ENCODE data around the gene PALM.
A peak's percentile ranks its signal among the peaks of the same experiment; 100 is the strongest.
"Not testable (repeated sequence)": the region's sequence is repeated elsewhere in the genome, so short reads cannot be mapped to it uniquely, and the experiment has no call there.

Gene PALM

DNA sequence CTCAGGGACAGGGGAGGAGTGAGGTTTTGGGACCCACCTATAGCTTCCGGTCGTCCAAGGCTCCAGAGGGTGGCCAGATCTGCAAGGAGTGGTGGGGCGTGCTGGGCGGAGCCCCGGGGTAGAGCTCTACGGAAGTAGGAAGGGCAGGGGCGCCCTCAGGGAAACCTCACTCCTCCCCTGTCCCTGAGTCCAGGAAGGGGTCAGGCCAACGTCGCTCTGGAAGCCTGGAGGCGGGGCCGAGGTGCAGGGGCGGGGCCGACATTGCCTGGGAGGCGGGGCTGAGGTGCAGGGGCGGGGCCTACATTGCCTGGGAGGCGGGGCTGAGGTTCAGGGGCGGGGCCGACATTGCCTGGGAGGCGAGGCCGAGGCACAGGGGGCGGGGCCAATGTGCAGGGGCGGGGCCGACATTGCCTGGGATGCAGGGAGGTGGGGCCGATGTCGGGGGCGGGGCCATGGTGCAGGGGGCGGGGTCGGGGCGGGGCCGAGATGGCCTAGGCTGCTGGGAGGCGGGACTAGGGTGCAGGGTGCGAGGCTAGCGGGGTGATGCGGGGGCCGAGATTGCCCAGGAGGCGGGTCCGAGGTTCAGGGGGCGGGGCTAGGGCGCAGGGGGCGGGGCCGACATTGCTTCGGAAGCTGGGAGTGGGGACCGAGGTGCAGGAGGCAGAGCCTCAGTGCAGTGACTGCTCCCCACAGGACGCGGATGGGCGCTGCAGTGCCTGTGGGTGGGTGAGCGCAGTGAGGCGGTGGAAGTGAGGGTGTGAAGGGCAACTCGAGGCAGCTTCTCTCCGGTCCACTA is 4.9 kb upstream of the PALM start:
- DNase-seq (ENCODE audit: low spot score) = peak; percentile 62

DNA sequence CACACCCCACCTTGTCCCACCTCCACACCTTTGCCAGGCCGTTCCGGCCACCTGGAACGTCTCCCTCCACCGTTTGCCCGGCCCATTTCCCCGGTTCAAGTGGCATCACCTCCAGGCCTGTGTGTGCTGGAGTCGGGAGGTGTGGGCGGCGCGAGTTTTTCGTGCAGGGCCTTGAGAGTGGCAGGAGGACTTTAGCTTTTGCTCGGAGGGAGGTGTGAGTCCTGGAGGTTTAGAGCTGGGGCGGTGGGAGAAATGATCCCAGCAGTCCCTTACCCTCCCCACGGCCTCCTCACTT is 4.3 kb upstream of the PALM start:
- no peak for DNase-seq (ENCODE audit: low spot score)

DNA sequence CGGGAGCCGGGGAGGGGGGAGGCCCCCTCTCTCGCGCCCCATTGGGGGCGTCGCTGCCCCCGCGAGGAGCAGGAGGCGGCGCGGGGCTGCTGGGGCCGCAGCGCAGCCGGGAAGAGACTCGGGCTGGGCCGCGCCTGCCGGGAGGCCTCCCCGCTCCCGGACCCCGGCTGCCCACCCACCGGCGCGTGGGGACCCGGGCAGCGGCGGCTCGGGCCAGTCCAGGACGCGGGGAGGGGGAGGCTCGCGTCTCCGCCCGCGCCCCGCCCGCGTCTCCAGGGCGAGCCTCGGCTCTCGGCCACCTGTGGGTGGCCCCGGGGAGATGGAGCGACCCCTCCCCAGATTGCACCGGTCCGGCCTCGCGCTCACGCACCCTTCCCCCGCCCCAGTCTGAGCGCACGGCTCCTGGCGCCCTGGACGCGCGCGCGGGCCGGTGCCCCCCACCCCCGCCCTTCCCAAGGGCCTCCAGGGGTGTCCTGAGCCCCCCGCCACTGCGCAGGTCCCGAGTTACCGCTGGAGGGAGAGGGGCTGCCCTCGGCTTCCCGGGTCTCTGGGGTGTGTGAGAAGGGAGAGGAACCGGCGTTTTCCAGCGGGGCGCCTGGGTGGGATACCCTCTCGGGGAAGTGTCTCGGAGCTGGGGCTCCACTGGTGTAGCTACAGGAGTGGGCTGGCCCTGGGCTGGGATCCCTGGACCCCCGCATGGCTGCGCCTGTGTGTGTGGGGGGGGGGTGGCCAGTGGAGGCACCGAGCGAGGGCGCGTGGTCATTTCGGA is 645 bp downstream of the PALM start:
- no peak for DNase-seq (ENCODE audit: low spot score)

DNA sequence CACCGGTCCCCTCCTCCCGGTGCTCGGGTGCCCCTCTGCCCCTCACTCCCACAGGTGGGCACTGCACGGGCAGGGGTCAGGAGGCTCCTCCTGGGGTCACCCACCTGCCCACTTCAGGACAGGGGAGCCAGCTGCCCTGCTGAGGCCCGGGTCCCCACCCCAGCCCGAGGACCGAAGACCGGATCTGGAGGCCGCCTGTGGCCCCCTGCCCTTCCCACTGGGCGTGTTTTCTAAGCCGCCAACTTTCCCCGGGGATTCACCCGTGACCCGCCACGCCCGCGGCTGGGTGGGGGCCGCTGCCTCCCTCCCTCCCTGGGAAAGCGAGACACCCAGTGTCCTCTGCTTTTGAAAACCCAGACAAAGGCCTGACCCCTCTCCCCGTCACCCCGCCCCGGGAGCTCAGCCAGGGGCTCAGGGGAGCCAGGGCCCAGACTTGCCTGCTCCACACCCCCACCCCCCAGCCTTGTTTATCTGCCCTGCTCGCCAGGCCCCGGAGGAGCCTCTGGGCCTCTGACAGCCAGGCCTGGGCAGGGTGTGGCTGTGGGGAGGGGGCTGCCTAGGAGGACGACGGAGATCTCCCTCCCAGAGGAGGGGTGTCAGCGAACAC is 1.3 kb downstream of the PALM start:
- DNase-seq (ENCODE audit: low spot score) = no peak

DNA sequence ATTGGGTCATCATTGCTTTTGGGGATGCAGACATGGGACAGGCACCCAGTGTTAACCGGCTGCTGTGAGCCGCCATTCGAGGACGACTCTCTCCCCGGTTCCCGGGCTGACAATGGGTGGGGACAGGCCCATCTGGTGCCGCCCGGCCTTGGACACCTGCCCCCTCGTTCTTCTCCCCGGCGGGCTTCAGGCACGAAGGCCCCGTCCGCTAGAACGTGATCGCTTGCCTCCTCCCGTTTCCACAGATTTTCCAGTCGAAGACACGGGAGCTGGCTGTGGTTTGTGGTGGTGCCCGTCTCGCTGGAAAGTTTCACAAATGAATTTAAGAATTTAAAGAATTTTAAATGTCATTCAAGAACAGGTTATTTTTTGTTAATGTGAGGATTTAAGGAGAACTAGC is 2.0 kb downstream of the PALM start:
- no peak for DNase-seq (ENCODE audit: low spot score)

DNA sequence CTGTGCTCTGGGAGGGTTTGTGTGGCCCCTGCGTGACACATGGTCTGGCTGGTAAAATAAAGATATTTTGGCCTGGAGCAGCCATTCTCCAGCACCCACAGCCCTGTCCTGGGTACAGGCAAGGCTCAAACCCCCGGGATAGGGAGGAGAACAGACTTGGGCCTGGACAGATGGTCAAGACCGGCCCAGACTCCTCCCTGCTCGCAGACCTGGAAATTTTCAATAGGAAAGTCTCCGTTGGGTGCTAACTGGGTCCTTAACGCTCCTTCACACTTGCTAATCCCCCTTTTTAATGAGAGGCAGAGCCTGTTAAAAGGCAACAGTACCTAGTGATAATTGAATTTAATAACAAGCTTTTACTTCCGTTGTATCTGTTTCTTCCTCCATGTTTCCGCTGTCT is 2.5 kb downstream of the PALM start:
- no peak for DNase-seq (ENCODE audit: low spot score)

DNA sequence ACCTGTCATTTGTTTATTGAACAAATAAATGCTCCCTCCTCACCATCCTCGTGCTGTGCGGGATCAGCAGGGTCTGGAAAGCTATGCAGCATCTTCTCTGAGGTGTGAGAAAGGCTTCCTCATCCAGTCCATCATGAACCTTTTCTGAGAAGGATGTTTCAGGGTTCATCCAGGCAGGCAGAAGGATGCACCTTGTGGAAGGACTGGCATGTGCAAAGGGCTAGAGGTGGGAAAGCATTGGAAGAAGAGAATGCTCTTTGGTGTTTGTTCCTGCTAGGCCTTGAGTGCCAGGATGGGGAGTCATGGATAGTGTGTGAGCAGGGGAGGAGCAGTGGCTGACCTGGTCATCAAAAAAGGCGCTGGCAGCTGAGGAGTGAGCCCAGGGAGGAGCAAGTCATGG is 6.6 kb downstream of the PALM start:
- DNase-seq (ENCODE audit: low spot score) = no peak

DNA sequence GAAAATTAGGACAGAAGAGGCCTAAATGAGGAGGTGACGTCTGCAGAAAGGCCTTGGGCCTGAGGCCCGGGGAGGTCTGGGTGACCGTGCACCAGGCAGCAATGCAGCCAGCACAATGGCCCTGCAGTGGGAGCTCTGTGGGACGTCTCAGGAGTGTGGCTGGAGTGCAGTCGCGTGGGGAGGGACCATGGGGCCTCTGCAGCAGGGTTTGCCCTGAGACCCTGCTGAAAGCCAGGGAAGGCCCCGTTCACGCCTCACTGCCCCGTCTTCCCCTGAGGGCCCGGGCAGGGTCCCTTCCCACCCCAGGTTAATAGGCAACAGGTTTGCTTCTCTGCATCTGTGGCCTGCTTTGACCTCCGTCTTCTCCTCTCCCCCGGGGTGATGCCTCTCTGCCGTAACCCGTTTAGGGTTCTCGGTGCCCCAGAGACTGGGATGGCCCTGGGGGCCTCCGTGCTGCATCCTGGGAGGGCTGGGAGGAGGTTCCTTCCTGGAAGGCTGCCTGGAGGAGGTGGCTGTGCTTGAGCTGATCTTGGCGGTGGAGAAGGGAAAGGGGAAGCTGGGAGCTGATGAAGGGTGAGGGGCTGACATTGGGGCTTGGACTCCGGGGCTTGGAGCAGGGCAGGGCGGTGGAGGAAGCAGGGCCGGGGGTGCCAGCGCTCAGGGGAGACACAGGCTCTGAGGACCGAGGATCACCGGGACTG is 9.7 kb downstream of the PALM start:
- peak; percentile 54 for DNase-seq (ENCODE audit: low spot score)

DNA sequence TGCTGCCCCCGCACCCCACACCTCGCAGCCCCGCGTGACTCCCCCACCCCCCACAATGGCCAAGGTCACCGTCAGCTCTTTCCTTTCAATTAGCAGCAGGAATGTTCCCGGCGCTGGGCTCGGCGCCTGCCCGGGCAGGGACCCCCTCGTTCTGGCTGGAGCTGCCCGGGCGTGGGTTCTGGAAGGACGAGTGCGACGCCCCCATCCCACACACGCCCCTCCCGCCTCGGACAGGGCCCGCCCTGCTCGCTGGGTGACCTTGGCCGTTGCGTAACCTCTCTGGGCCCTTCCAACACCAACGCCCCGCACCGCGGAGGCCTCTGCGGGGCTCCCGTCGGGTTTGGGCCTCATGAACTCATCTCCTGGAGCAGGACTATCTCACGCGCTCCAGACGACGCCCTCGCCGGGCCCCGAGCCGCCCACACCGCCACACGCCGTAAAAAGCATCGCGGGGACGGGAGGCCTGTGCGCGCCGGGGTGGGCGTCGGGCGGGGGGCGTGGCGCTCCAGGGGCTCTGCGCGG is 10.3 kb downstream of the PALM start:
- DNase-seq (ENCODE audit: low spot score) = no peak

DNA sequence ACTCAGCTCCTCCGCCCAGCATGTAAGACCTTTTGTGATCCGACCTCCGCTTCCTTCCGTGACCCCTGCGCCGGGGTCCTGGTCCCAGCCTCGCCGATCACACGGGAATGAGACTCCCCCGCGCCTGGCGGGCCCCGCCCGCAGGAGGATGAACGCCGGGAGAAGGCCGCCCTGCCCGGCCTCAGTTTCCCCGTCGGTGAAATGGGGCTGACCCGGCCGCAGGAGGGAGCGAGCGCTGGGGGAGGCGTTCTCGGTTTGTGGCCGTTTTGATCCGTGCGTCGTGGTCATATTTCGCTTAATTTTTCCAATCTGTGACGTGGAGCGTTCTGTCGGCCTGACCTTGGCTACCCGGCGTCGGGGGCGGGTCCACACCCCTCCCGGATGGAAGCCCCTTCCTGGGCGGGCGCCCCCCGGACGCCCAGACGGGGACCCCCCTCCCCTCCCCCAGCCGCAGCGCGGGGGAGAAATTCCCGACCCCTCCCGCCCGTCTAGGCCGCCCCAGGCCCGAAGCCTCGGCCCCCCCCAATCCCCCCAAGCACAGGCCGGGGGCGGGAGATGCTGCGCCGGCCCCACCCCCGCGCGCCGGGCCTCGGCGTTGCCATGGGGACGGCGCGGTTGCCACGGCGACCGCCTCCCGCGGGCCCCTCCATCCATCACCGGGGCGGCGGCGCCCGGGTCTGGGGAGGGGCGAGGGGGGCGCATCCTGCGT is 11.1 kb downstream of the PALM start:
- peak; percentile 70 for DNase-seq (ENCODE audit: low spot score)

DNA sequence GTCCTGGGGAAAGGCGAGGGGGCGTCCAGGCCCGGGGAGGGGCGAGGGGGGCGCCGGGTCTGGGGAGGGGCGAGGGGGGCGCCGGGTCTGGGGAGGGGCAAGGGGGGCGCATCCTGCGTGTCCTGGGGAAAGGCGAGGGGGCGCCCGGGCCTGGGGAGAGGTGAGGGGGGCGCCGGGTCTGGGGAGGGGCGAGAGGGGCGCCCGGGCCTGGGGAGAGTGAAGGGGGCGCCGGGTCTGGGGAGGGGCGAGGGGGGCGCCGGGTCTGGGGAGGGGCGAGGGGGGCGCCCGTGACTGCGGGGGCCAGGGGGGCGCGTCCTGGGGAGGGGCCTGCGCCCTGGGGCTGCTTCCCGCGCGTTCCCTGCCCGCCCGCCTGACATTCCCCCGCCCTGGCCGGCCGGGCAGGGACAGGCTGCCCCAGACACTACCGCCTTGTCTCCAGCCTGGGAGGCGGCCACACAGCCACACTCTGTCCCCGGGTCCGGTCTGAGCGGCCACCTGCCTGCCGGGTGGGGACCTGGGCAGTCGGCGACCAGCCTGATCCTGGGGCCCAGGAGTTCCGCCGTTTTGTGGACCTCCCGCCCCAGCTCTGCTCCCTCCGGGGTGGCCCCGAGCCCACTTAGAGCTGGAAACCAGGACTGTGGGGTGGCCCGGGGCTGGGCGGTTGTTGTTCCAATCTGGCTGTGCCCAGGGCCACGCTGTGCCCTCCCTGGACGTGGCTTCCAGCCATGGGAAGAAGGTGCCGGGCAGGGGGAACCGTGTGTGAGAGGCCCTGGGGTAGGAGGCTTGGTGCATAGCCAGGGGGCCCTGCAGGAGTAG is 11.8 kb downstream of the PALM start:
- DNase-seq (ENCODE audit: low spot score) = peak; percentile 58

DNA sequence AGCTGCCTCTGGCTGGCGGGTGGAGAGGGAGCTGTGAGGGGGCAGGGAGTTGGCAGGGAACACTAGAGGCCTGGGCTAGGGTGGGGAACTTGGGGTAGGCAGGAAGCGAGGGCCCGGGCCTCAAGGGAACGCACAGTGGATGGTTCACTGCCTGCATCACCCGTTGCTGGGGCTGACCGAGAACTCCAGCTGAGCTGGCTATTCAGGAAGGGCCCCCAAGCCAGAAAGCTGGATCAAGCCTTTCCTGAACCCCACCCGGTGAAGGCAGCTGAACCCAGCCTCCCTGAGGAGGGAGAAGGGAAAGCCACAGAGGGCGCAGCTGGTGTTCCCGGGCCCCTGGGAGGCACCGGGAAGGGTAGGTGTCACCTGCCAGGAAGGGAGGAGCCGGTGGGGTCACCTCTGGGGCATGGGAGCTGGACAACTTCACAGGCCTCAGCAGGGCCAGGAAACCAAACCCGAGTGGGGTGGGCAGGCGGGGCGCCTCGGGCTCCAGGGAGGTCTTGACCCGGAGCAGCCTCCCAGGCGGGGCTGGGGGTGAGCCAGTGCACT is 13.9 kb downstream of the PALM start:
- DNase-seq (ENCODE audit: low spot score) = no peak

DNA sequence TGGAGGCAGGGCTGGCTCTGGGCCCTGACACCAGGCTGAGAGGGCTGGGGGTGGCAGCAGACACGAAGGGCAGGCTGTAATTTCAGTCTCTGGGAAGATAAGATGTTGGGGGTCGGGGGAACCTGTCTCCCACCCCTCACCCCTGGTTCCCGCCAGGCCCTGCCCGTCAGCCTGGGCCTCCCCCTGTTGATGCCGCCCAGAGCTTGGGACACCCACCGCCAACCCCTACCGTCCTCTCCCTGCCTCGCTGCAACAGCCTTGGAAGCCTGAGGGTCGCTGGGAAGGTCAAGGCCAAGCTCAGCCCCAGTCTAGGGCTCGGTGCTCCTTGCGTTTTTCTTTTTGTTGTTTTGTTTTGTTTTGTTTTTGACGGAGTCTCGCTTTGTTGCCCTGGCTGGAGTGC is 14.5 kb downstream of the PALM start:
- DNase-seq (ENCODE audit: low spot score) = no peak

DNA sequence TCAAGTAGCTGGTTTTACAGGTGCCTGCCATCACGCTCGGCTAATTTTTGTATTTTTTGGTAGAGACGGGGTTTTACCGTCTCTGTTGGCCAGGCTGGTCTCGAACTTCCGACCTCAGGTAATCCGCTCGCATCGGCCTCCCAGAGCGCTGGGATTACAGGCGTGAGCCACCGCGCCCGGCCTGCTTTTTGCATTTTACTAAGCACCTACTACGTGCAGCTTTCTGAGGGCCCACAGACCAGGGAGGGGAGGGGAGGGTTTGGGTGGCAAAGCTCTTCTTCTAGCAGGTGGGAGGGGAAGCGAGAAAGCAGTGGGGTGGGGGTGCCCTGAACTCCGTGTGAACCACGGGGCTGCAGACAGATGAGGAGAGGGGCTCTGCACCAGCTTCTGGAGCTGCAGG is 15.0 kb downstream of the PALM start:
- no peak for DNase-seq (ENCODE audit: low spot score)

DNA sequence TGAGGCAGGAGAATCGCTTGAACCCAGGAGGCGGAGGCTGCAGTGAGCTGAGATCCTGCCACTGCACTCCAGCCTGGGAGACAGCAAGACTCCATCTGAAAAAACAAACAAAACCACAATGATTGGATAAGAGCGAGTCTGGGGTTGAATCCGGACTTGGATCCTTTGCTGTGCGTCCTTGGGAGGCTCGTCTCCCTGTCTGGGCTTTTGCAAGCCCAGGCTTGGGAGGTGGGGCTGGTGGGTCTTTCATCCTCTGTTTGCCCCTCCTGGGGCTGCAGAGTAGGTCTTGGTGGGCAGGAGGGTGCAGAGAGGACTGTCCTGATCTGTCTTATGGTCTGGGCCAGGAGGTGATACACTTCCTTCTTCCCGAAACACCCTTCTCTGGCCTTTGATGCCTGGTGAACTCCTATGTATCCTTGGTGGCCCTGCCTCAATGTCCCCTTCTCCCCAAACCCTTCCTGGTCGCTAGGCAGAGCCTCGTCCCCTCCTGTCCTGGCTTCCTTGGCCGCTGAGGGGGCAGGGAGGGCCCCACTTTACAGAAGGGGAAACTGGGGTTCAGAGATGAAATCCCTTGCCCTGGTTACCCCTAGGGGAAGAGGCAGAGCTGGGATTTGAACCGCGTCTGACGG is 16.8 kb downstream of the PALM start:
- no peak for DNase-seq (ENCODE audit: low spot score)

DNA sequence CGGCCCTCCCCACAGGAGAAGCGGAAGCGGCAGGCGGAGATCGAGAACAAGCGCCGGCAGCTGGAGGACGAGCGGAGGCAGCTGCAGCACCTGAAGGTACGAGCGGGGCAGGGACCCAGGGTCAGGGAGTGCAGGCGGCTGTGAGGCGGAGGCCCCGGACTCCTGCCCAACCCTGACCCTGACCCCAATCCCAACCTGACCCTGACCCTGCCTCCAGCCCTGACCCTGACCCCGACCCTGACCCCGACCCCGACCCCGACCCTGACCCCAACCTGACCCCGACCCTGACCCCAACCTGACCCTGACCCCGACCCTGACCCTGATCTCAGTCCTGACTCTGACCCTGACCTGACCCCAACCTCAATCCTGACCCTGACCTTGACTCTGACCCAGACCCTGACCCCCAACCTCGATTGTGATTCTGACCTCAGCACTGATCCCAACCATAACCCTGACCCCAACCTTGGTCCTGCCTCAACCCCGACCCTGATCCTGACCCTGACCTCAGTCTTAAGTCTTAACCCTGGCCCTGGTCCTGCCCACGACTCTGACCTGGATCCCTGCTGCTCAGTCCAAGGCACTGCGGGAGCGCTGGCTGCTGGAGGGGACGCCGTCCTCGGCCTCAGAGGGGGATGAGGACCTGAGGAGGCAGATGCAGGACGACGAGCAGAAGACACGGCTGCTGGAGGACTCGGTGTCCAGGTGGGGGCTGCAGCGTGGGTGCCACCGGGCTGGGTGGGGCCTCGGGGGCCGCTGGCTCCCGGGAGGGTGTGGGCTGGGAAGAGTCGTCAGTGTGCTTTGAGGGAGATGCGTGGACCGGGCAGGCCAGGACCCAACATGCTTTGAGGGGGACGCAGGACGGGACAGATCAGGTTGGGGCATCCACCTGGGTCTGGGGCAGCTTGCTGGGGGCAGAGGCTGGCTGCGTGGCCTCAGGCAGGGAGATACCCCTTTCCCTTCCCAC is 18.5 kb downstream of the PALM start:
- no peak for DNase-seq (ENCODE audit: low spot score)

DNA sequence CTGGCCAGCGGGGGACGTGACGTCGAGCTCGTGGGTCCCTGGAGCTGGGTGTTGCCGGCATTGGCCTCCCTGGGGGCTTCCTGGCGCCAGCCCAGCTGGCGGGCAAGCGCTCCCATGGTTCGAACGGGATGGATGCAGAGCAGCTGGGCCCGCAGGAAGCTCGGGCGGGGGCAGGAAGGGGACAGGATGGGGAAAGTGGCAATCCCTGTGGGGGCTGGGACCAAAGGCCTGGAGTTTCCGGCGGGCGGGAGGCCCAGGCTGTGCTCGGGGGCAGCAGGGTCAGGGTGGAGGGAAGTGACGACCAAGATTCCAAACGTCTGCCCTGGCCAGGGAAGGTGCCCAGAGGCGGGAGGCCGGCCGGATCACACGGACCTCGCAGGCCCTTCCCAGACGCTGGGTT is 19.3 kb downstream of the PALM start:
- no peak for DNase-seq (ENCODE audit: low spot score)

DNA sequence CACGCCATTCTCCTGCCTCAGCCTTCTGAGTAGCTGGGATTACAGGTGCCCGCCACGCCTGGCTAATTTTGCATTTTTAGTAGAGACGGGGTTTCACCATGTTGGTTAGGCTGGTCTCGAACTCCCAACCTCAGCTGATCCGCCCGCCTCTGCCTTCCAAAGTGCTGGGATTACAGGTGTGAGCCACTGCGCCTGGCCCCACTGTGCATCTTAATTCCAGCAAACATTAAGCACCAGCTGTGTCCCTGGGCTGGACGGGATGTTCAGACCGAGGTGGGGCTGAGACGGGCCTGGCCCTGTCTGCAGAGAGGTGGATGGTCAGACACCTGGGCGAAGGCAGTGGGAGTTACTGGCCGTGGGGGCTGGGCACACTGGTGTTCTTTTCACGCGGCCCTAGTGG is 20.8 kb downstream of the PALM start:
- DNase-seq (ENCODE audit: low spot score) = not testable (repeated sequence)
